ENCODE results near the gene ERBB4.
A peak's percentile ranks its signal among the peaks of the same experiment; 100 is the strongest.

Gene ERBB4

GRCh38 chr2:212547716-212548454, 9.3 kb upstream of the ERBB4 start:
- H3K4me3 ChIP-seq (replicated peaks; ENCODE audit: low read depth, low read length): no peak overlapping the region
- TF ChIP-seq CTCF (IDR thresholded peaks at IDR 0.05; ENCODE audit: low read depth, low read length, missing control alignments): no peak
- no peak for DNase-seq (ENCODE audit: extremely low read depth, low read depth)

DNA sequence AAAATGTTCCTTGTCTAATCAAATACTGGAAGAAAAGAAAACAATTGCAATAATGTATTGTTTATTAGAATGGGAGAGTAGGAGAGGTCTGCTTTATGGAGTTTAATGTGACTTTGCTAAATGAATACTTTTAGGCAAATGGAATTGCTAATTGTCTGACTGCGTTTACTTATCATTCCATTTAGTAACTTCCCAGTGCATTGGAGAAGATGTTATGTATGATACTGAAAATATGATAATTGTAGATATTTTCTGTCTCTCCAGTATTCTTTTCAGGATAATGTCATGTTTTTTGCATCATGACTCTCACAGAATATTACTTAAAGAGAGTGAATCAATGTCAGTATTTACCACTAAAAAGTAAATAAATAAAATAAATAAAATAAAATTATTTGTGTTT, 8.1 kb upstream of the ERBB4 start:
- DNase-seq (ENCODE audit: extremely low read depth, low read depth): no peak
- TF ChIP-seq CTCF (IDR thresholded peaks at IDR 0.05; ENCODE audit: low read depth, low read length, missing control alignments): no peak
- H3K4me3 ChIP-seq (replicated peaks; ENCODE audit: low read depth, low read length): no peak overlapping the region

DNA sequence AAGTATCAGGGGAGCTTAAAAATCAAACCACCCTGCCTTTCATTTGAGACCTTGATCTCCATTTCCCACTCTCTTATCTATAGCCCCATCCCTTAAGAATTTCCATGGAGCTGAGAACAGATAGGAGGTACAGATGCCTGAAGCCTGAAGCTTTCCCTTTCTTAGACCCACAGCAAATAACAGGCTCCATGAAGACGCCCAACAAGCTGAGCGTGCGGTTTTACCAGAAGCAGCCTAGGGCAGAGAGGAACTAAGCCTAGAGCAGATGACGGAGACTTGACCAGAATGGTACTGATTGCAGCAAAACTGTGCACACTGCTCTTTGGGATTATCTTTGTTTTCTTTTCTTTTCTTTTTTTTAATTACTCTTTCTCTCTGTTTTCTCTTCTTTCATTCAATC, 1.7 kb upstream of the ERBB4 start:
- no peak overlapping the region for H3K4me3 ChIP-seq (replicated peaks; ENCODE audit: low read depth, low read length)
- DNase-seq (ENCODE audit: extremely low read depth, low read depth): no peak
- TF ChIP-seq CTCF (IDR thresholded peaks at IDR 0.05; ENCODE audit: low read depth, low read length, missing control alignments): no peak

GRCh38 chr2:212539072-212539880, 674 bp upstream of the ERBB4 start:
- no peak for DNase-seq (ENCODE audit: extremely low read depth, low read depth)
- no peak for TF ChIP-seq CTCF (IDR thresholded peaks at IDR 0.05; ENCODE audit: low read depth, low read length, missing control alignments)
- peak overlapping the region; percentile 32 for H3K4me3 ChIP-seq (replicated peaks; ENCODE audit: low read depth, low read length)

DNA sequence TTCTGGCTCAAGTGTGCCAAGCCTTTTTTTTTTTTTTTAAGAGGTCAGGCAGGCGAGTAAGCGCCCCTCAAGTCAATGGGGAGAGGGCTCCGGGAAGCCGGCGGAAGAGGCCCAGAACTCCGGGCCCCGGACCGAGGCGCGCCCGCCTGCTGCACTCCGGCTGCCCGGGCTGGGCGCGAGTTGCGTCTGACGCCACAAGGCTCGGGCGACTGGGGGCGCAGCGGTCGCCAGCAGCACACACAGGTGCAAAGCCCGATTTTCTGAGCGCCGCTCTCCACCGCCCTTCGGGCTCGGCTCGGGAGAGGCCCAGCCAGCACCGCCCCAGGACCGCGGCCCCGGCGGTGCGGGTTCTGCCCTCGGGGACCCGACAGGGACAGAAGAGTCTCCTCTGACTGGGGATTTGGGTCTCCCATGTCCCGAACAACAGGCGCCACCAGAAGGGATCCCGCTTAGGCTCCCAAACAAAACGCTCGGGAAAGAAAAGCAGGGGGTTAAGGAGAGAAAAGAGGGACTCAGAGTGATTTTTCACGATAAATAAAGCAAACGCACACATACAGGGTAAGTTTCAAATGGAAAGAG, 787 bp downstream of the ERBB4 start:
- no peak overlapping the region for H3K4me3 ChIP-seq (replicated peaks; ENCODE audit: low read depth, low read length)
- no peak for TF ChIP-seq CTCF (IDR thresholded peaks at IDR 0.05; ENCODE audit: low read depth, low read length, missing control alignments)
- DNase-seq (ENCODE audit: extremely low read depth, low read depth): no peak

- H3K4me3 ChIP-seq (replicated peaks; ENCODE audit: low read depth, low read length): no peak overlapping the region
- DNase-seq (ENCODE audit: extremely low read depth, low read depth): no peak
- no peak for TF ChIP-seq CTCF (IDR thresholded peaks at IDR 0.05; ENCODE audit: low read depth, low read length, missing control alignments)
Observed at GRCh38 chr2:212536817-212537725, 1.5 kb downstream of the ERBB4 start.
